DMS 273 (cell line): ENCODE measurements around the gene HIBCH.

Source experiments
- DNase-seq: peaks from one replicate; lab custom pipeline; 2025; ENCODE audit not compliant: unreplicated experiment; lab: John Stamatoyannopoulos, UW

The HIBCH gene

DNA sequence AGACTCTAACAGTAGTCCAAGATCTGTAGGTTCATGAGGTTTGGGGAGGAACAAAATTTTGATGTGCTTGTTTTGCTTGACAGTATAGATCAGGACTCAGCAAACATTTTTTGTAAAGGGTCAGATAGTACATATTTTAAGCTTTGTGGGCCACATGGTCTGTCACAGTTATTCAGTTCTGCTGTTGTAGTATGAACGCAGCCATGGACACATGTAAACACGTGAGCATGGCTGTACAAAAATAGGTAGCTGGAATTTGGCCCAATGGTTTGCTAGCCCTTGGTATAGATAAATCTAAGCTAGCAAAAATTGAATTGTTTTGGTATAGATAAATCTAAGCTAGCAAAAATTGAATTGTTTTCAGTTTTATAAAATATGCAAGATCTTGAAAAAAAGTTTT is 120.5 kb downstream of the HIBCH start:
- DNase-seq: no peak

GRCh38 chr2:190197143-190197720 is 122.4 kb downstream of the HIBCH start:
- DNase-seq: no peak

- DNase-seq: no peak
Measured at GRCh38 chr2:190190507-190191162, 129.0 kb downstream of the HIBCH start.

DNA sequence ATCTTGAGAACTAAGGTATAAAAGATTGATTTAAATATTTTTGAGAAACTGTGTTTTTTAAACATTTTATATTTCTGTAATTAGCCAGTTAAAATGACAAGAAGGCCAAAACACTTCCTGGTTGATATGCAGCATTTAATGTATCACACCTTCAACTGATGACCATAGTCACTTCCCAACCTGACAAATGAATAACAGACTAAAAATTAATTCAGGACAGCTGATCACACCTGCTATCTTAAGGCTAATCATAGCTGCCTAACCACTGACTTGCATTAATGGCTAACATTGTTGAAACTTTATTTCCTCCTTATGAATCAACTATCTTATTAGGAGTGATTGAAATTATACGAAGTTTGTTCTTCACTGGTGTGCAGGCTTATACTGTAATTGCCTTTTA is 131.3 kb downstream of the HIBCH start:
- no peak for DNase-seq

- no peak for DNase-seq
Measured at GRCh38 chr2:190186238-190186637, 133.4 kb downstream of the HIBCH start.

DNA sequence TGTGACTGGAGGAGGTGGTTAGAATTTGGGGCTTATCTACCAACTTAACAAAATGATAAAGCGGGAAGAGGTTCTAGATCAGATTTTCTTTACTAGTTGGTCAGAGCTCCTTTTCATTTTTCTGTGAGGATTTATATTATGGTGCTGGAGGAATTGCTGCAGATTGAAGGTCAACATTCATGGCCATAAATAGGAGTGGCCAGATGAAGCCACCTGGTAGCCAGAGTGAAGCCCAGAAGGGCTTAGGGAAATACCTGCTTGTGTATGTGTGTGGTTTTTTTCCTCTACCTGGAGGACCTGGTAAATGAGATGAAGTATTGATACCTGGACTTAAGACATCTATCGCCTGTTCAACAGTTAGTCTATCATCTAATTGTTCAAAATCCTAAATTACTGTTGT is 134.2 kb downstream of the HIBCH start:
- no peak for DNase-seq

GRCh38 chr2:190184460-190184859 is 135.2 kb downstream of the HIBCH start:
- no peak for DNase-seq

DNA sequence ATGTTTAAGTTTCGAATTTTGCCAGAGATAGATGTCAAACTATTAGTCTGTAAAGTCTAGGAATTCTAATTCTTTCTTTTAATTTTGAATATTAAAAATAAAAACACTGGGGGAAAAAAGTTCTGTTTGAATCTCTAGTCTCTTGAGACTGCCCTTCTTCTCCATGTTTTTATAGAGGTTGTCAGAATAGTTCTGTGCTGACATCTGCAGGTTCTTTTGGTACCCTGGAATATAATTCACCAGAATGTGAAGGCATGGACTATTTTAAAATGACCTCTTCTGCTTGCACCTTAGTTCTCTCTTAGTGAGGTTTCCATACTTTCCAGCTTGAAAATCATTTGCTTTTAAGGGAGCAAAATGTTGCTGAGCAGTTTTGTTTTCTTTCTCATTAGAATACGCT is 136.1 kb downstream of the HIBCH start:
- DNase-seq: no peak

- DNase-seq: no peak
Measured at GRCh38 chr2:190182071-190182524, 137.5 kb downstream of the HIBCH start.

- DNase-seq: no peak
Measured at GRCh38 chr2:190181123-190181669, 138.4 kb downstream of the HIBCH start.

- DNase-seq: peak; percentile 88
Measured at GRCh38 chr2:190180313-190181122, 139.1 kb downstream of the HIBCH start.

- no peak for DNase-seq
Measured at GRCh38 chr2:190179754-190180312, 139.8 kb downstream of the HIBCH start.

- no peak for DNase-seq
Measured at GRCh38 chr2:190178066-190178722, 141.4 kb downstream of the HIBCH start.

- DNase-seq: no peak
Measured at GRCh38 chr2:190177249-190178040, 142.2 kb downstream of the HIBCH start.

- DNase-seq: no peak
Measured at GRCh38 chr2:190173392-190173791, 146.2 kb downstream of the HIBCH start.

- DNase-seq: no peak
Measured at GRCh38 chr2:190170673-190171072, 149.0 kb downstream of the HIBCH start.

GRCh38 chr2:190169221-190170072 is 150.2 kb downstream of the HIBCH start:
- DNase-seq: no peak

DNA sequence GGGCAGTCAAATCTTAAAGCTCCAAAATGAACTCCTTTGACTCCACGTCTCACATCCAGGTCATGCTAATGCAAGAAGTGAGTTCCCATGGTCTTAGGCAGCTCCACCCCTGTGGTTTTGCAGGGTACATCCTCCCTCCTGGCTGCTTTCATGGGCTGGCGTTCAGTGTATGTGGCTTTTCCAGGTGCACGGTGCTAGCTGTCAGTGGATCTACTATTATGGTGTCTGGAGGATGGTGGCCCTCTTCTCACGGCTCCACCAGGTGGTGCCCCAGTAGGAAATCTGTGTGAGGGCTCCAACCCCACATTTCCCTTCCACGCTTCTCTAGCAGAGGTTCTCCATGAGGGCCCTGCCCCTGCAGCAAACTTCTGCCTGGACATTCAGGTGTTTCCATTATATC is 151.9 kb downstream of the HIBCH start:
- no peak for DNase-seq

DNA sequence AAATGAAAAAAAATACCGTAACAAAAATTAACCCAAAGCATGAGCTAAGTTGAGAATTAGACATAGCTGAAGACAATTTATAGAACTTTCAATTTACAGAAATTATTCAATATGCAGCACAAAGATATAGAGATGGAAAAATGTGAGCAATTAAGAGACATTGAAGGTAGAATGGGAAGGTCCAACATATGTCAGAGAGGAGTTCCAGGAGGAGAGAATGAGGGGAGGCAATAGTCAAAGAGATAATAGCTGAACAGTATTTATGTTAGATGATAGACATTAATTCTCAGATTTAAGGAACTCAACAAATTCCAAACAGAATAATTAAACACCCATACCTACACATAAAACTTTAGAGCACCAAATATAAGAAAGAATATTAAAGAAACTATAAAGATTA is 154.1 kb downstream of the HIBCH start:
- DNase-seq: no peak
